Neural cell (in vitro differentiated cells): Measurements from ENCODE around the gene PLD4.

Experiments
- CTCF ChIP-seq: fragments of 450-650 bp; IDR thresholded peaks from 2 replicates; pipeline ENCODE4 v1.5.1; 2014; ENCODE audit warnings: antibody characterized with exemption, mild to moderate bottlenecking, moderate library complexity; ENCODE audit not compliant: poor library complexity, severe bottlenecking
- POLR2AphosphoS5 ChIP-seq: IDR thresholded peaks from 2 replicates; pipeline ENCODE4 v1.6.1; 2012
- RAD21 ChIP-seq: fragments of 450-650 bp; conservative IDR thresholded peaks from 2 replicates; pipeline ENCODE4 v1.6.1; 2014; ENCODE audit warnings: antibody characterized with exemption, mild to moderate bottlenecking, moderate library complexity

- TF ChIP-seq CTCF (no peak), RAD21 (no peak), POLR2AphosphoS5 (no peak)
Measured at GRCh38 chr14:104969741-104970230, 45.1 kb downstream of the PLD4 start.
